Measurements from ENCODE around the gene DLGAP1.
"Not testable (repeated sequence)": the region's sequence is repeated elsewhere in the genome, so short reads cannot be mapped to it uniquely, and the experiment has no call there.

Gene DLGAP1

GRCh38 chr18:3472681-3473544 is 982.2 kb downstream of the DLGAP1 start:
- DNase-seq (ENCODE audit: low read depth in 2 of 2): no peak

DNA sequence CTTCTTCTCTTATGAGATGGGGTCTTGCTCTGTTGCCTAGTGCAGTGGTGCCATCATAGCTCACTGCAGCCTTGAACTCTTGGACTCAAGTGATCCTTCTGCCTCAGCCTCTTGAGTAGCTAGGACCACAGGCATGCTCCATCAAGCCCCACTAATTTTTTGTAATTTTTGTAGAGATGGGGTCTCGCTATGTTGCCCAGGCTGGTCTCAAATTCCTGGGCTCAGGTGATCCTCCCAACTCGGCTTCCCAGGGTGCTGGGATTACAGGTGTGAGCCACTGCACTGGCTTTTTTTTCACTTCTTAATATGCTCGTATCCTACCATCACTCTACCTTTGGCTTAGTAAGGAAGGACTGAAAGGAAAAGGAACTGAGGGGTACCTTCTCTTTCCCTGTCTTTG is 983.0 kb downstream of the DLGAP1 start:
- DNase-seq (ENCODE audit: low read depth in 2 of 2): not testable (repeated sequence)

- DNase-seq (ENCODE audit: low read depth in 2 of 2): no peak
Measured at GRCh38 chr18:3471141-3471648, 983.9 kb downstream of the DLGAP1 start.

GRCh38 chr18:3468833-3469232 is 986.3 kb downstream of the DLGAP1 start:
- no peak for DNase-seq (ENCODE audit: low read depth in 2 of 2)

GRCh38 chr18:3468066-3468705 is 986.9 kb downstream of the DLGAP1 start:
- DNase-seq (ENCODE audit: low read depth in 2 of 2): no peak

- DNase-seq (ENCODE audit: low read depth in 2 of 2): no peak
Measured at GRCh38 chr18:3466872-3467271, 988.2 kb downstream of the DLGAP1 start.

- no peak for DNase-seq (ENCODE audit: low read depth in 2 of 2)
Measured at GRCh38 chr18:3466045-3466444, 989.1 kb downstream of the DLGAP1 start.

DNA sequence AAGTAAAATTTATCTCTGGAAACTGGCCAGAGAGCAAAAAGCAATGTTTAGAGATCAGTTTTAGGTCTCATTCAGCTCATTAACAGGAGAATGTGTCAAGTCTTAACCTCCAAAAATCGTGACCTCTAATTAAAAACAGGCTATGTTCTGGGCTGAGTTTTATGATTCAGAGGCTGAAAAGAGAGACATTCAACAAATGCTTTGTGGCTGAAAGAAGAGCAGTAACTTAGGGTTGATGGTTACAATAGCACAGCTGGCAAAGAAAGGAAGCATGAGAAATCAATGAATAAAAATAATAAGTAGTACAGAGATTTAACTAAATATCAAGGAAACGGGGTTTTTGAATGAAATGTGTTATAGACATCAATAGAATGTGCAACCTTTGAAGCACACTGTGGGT is 992.1 kb downstream of the DLGAP1 start:
- no peak for DNase-seq (ENCODE audit: low read depth in 2 of 2)

DNA sequence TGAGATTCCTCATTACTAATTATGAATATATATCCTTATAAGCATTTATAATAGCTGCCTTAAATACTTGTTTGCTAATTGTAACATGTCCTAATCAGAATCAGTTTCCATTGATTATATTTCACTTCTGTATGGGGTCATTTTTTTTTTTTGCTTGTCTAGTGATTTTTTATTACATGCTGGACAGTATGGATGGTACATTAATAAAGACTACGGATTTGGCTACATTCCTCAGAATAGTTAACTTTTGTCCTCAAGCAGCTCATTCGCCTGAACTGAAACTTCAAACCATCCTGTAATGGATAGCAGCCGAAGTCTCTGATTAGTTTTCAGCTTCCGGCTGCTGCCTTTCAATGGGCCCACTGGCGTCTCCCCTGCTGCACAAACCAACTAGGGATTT is 993.4 kb downstream of the DLGAP1 start:
- no peak for DNase-seq (ENCODE audit: low read depth in 2 of 2)

DNA sequence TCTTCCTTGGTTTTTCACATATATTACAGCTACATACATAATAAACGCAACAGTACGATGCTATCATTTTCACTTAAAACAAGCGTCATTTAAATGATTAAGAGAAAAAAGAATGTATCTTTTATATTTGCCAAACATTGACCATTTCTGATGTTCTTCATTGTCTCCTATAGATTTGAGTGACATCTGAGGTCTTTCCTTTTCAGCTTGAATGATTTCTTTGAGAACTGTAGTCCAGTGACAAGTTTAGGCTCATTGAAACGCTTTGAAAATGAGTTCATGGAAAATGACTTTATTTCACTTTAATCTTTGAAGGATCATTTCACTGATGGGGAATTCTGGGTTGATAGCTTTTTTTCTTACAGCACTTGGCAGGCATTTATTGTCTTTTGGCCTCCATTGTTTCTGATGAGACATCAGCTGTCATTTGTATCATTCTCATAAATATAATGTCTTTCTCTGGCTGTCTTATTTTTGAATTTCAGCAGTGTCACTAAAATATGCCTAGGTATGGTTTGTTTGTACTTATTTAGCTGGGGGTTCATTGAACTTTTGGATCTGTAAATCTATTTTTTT is 994.2 kb downstream of the DLGAP1 start:
- no peak for DNase-seq (ENCODE audit: low read depth in 2 of 2)

DNA sequence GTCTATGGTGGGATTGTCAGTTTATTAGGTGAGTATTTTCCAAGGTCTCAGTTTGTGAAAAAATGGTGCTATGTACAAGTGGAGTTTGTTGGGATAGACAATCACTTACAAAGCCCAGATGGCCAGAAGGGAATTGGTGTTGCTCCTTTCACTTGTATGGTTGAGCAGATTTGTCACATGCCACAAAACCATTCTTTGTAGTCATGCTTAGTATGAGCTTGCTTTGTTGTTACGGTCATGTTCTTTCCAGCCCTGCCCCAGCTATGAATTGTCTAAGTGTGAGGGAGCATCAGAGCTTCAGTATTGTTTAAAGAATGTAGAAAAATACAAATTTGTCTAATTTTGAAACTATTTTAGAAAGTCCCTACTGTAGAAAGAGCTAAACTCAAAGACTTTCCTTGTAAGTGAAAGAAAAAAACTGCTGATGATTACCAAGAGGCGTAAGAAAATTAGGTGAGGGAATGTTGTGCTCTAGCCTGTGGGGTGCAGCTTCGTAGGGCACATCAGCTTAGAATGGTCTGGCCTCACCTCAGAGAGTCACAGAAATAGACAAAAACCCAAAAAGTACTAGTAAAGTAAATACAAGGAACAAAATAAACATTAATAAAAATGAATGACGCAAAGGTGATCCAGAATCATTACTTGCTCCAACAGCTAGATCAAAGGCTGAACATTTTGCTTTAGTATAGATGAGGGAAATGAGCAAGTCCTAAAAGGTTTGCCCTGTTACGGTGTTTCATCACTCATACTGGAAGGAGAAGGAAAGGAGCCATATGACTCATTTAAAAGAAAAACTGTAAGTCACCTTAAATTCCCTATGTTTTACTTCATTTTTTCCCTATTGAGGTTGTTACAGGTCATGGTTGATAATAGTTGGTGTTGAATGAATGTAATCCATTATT is 995.9 kb downstream of the DLGAP1 start:
- no peak for DNase-seq (ENCODE audit: low read depth in 2 of 2)

DNA sequence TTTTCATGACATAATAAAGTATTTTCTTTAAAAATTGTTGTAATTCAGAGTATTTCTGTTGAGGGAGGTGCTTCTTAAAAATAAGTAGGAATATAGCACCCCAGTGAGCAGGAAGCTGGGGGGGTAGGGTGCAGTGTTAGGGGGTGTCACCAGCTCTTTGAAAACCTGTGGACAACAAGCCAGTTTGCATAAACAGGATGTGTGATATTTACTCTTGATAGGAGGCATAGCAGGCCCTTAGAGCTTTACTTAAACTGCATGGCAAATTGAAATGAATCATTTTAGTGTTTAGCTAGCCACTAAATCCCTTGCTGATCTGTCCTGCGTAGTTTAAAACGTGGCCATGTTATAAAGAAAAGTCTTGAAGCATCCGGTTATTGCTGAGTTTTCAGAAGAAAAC is 996.7 kb downstream of the DLGAP1 start:
- DNase-seq (ENCODE audit: low read depth in 2 of 2): no peak

DNA sequence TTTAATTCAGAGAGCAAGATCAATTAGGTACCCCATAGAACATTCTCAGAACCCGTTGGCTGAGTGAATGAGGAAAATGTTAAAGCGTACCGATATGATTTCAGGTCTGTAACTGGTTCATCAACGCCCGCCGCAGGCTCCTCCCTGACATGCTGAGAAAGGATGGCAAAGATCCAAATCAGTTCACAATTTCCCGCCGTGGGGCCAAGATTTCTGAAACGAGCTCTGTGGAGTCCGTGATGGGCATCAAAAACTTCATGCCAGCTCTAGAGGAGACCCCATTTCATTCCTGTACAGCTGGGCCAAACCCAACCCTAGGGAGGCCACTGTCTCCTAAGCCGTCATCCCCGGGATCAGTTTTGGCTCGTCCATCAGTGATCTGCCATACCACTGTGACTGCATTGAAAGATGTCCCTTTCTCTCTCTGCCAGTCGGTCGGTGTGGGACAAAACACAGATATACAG is 997.8 kb downstream of the DLGAP1 start:
- DNase-seq (ENCODE audit: low read depth in 2 of 2): no peak

DNA sequence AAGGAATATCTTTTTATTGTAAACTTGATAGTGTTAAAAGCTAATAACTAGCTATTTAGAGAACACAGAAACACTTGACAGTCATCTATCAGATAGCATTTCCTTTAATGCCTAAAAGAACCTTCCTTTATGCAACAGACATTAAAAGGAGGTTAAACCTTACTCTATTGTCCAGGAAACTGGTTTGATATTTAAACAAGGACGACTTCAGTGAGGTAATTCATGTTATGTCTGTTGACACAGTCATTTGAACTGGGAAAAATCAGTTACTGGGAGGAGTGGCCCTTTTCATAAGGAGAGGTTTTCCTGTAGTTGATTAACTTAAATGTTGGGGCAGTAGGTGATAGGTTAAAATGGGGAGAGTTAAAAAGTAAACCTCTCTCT is 998.4 kb downstream of the DLGAP1 start:
- DNase-seq (ENCODE audit: low read depth in 2 of 2): no peak

DNA sequence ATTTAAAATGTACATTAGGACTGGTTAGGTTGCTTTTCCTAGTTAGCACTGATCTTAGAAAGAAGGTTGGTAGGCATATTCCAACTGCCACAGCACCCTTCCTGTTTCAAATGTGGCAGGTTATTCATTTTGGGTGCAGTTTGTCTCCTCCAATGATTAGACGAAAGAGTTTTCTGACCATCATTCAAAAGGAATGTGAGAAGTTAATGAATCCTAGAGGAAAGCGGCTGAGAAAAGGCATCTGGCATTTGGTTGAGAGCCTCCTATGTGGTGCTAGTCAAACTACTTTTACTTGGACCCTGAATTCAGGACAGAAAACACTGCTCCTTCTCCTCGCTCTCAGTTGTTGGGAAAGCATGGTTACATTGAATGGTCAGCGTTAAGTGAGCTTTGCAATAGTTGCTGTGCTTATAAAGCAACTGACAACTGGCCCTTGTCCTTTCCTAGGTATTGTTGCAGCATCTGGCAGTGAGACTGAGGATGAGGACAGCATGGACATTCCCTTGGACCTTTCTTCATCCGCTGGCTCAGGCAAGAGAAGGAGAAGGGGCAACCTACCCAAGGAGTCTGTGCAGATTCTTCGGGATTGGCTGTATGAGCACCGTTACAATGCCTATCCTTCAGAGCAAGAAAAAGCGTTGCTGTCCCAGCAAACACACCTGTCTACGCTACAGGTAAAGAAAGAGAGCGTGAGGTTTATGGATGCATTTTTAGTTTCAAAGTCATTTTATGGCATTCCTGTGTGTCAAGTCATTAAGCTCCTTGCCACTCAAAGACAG is 999.0 kb downstream of the DLGAP1 start:
- no peak for DNase-seq (ENCODE audit: low read depth in 2 of 2)

DNA sequence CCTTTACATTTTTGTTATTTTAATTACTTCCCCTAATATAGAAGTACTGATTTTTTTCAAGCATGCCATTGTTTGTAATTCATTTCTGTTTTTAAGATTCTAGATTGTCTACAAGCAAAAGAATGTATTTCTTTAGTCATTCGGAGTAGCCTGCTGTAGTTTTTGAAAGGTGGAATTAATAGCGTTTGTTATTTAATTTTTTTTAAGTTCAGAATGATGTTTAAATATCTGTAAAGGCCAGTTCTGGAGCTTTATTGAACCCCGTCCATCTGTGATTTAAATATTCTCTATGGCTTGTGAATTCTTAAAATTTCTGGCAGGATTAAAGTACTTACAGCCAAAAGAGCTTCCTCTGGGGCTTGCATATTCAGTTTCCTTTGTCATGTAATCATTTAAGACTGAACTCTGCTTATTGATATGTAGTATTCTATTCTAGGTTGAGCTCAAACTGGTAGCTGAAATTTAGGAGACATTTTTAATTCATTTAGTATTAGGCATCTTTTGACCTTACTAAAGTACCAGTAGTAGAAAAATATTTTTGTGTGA is 999.9 kb downstream of the DLGAP1 start:
- no peak for DNase-seq (ENCODE audit: low read depth in 2 of 2)

DNA sequence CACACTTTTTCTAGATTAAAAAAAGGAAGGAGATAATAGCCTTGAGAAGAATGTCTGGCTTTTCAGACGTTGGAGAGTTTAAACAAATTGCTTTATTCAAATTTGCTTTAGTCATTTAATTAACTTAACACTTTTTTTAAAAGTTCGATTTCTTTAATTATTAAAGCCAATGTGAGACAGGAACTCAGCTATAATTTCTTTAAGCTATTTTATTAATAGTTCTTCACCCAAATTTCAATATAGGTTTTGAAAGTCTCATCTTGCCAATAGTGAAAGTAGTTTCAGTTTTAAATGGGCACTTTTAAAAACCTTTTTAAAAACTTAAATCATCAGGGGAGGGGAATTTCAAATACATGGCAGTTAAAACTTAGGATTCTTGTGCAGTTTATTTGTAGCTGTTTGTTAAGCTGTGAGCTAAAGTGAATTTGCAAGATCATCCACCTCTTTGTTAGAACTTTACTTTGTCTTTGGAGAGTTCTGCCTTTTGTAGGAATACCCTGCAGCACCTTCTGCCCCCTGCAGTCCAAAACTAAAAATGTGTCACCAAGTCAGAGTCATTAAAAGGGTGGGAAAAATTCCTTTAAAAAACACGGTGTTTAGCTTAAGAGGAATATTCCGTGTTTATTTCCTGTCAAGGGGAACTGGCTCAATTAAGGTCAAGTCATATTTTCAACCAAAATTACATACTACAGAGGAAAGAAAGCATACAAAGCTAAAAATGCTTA is 1000.6 kb downstream of the DLGAP1 start:
- no peak for DNase-seq (ENCODE audit: low read depth in 2 of 2)

GRCh38 chr18:3453540-3454364 is 1001.4 kb downstream of the DLGAP1 start:
- DNase-seq (ENCODE audit: low read depth in 2 of 2): peak; percentile 21 to 26

All from stimulated activated CD4-positive, alpha-beta T cell treated with anti-CD3 and anti-CD28 coated beads, Interleukin-12 subunit alpha, Interleukin-12 subunit beta, amount 100 ng/mL, for 24 hours (primary cell).